Measurements from ENCODE around the gene SALL4. TPM values are rescaled to one million over a fixed set of nuclear protein-coding genes. Genes with fewer than 3 reads are reported as not detected.

Gene SALL4
- total RNA-seq, 2 experiments from 2014 or later = 0.05 to 0.08 TPM

DNA sequence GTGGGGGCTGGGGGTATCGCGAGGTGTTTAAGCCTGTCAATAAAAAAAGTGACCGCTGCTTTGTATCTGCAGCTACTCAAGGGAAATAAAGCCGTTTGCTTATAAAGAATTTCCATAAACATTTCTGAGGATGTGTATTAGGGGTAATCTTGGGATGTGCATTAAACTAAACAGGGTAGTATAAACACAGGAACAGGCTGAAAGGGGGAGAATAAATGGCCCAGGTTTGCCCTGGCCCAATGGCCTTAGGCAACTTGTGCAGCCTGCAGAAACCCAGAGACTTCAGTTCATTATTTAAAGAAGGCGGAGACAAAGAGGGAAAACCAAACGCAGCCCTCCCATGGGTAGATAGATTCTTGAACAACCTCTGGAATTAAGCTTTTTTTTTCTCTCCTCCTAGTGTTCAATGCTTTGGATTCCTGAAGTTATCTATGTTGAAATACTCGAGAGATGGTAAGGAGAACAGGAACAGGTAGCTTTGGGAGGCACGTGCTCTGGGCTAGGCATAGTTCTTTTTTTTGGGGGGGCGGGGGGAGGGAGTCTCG, 35.6 kb upstream of the SALL4 start:
- TF ChIP-seq CTCF (IDR thresholded peaks at IDR 0.05) = no peak
- Mint-ChIP-seq H3K9me3 (no peaks in the 10 kb centered on the region), H3K27me3 (peaks cover 19% of the 10 kb centered on the region), H3K4me3 (no peak overlapping the region), H3K36me3 (ENCODE audit: low read depth) (no peaks in the 10 kb centered on the region), H3K27ac (no peak overlapping the region), H3K4me1 (ENCODE audit: low read depth) (no peaks in the 10 kb centered on the region)
- DNase-seq (no peak), ATAC-seq (ENCODE audit: poor library complexity) (no peak)
- intact Hi-C loops (cut with DNase I, micrococcal nuclease) = no loop called here
- Histone ChIP-seq H3K27me3 (ENCODE audit: control insufficient read depth in 1 of 2, insufficient read depth in 2 of 2, low read length in 2 of 2) (no peaks in the 10 kb centered on the region), H3K27ac (ENCODE audit: low read depth in 1 of 2, low read length in 2 of 2) (no peak overlapping the region), H3K36me3 (ENCODE audit: insufficient read depth, low read length) (no peaks in the 10 kb centered on the region), H3K4me3 (ENCODE audit: low read length) (no peak overlapping the region), H3K9me3 (ENCODE audit: control insufficient read depth in 1 of 2, insufficient read depth in 1 of 2, low read length in 2 of 2) (no peaks in the 10 kb centered on the region), H3K4me1 (ENCODE audit: insufficient read depth, low read length) (no peaks in the 10 kb centered on the region)
- ChIA-PET CTCF (no interaction called here), POLR2A (no interaction called here)

DNA sequence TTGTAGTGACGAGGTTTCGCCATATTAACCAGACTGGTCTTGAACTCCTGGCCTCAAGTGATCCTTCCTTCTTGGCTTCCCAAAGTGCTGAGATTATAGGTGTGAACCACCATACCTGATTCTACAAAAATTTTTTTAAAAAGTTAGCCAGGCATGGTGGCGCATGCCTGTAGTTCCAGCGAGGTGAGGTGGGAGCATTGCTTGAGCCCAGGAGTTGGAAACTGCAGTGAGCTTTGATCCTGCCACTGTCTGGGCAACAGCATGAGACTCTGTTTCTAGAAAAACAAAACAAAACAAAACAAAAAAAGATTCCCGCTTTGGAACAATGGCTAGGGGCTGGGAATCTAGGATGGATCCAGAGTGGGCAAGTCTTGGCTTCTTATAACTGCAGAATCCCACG, 35.1 kb upstream of the SALL4 start:
- H3K4me3 Mint-ChIP-seq = no peak overlapping the region
- Histone ChIP-seq H3K27ac (ENCODE audit: low read depth in 1 of 2, low read length in 2 of 2) (no peak overlapping the region), H3K4me3 (ENCODE audit: low read length) (no peak overlapping the region), H3K27me3 (ENCODE audit: control insufficient read depth in 1 of 2, insufficient read depth in 2 of 2, low read length in 2 of 2) (no peaks in the 10 kb centered on the region), H3K9me3 (ENCODE audit: control insufficient read depth in 1 of 2, insufficient read depth in 1 of 2, low read length in 2 of 2) (no peaks in the 10 kb centered on the region), H3K4me1 (ENCODE audit: insufficient read depth, low read length) (no peaks in the 10 kb centered on the region), H3K36me3 (ENCODE audit: insufficient read depth, low read length) (no peaks in the 10 kb centered on the region)
- CTCF ChIA-PET = no interaction called here
- no peaks in the 10 kb centered on the region for H3K9me3 Mint-ChIP-seq
- no peak for ATAC-seq (ENCODE audit: poor library complexity)
- DNase-seq = no peak
- no peaks in the 10 kb centered on the region for H3K4me1 Mint-ChIP-seq (ENCODE audit: low read depth)
- no peak overlapping the region for H3K27ac Mint-ChIP-seq
- TF ChIP-seq CTCF (IDR thresholded peaks at IDR 0.05) = no peak
- H3K36me3 Mint-ChIP-seq (ENCODE audit: low read depth) = no peaks in the 10 kb centered on the region
- POLR2A ChIA-PET = no interaction called here
- H3K27me3 Mint-ChIP-seq = peaks cover 16% of the 10 kb centered on the region
- intact Hi-C loops (cut with DNase I, micrococcal nuclease) = no loop called here

DNA sequence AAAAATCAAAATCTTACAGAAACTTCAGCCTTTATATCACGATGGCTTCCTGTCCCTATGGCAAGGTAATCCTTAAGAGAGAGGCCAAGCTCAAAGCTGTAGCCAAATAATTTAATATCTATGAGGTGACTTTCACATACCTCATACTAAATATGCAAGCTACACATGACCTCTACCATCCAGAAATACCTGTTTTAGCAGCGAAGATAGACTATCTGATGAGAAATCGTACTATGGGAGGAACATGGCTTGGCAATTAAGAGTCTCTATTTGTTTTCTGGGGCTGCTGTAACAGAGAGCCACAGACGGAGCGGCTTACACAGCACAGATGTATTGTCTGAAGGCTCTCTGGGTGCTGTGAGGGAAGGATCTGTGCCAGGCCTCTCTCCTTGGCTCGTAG, 31.0 kb upstream of the SALL4 start:
- H3K9me3 Mint-ChIP-seq = no peaks in the 10 kb centered on the region
- H3K27ac ChIP-seq (ENCODE audit: low read depth in 1 of 2, low read length in 2 of 2) = no peak overlapping the region
- H3K4me3 Mint-ChIP-seq = no peak overlapping the region
- intact Hi-C loops (cut with DNase I, micrococcal nuclease) = no loop called here
- no peaks in the 10 kb centered on the region for H3K36me3 Mint-ChIP-seq (ENCODE audit: low read depth)
- CTCF ChIA-PET = no interaction called here
- no peak overlapping the region for H3K27ac Mint-ChIP-seq
- no peaks in the 10 kb centered on the region for H3K36me3 ChIP-seq (ENCODE audit: insufficient read depth, low read length)
- no peaks in the 10 kb centered on the region for H3K9me3 ChIP-seq (ENCODE audit: control insufficient read depth in 1 of 2, insufficient read depth in 1 of 2, low read length in 2 of 2)
- DNase-seq (no peak), ATAC-seq (ENCODE audit: poor library complexity) (no peak)
- no peak overlapping the region for H3K4me3 ChIP-seq (ENCODE audit: low read length)
- no peaks in the 10 kb centered on the region for H3K4me1 Mint-ChIP-seq (ENCODE audit: low read depth)
- no peaks in the 10 kb centered on the region for H3K27me3 ChIP-seq (ENCODE audit: control insufficient read depth in 1 of 2, insufficient read depth in 2 of 2, low read length in 2 of 2)
- H3K4me1 ChIP-seq (ENCODE audit: insufficient read depth, low read length) = no peaks in the 10 kb centered on the region
- peaks cover 6% of the 10 kb centered on the region for H3K27me3 Mint-ChIP-seq
- POLR2A ChIA-PET = no interaction called here
- no peak for TF ChIP-seq CTCF (IDR thresholded peaks at IDR 0.05)

Measured in CD4-positive, alpha-beta T cell (primary cell).